ENCODE results near the gene STBD1. TPM values are rescaled to one million over a fixed set of nuclear protein-coding genes. Genes with fewer than 3 reads are reported as not detected.

The STBD1 gene
- polyA plus RNA-seq, 1 donor from 2014 or later, result not detected

DNA sequence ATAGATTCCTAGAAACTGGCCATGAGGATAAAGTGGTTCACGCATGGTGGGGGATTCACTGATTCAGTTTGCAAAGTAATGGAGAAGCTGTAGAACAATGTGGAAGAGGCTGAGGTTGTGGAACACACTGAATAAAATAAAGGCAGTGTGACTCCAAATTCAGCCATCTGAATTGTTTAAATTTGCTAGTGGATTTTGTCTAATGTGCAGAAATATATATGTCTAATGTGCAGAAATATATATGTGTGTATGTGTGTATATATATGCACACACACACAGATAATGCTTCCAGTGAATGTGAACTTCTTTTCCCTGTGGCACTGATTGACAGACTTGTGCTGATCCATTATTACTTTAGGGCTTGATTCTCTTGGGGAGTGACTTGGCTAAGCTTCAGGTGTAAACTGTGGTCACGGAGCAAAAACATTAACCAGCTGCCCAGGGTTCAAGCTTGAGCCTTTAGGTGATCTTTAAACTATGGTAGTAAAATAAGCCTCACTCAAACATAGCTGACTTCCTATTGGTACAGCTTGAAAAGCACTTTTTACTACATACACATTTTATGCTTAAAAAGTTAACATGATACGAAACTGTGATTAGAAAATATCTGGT lies 3.5 kb downstream of the STBD1 start:
- no peak overlapping the region for H2AFZ ChIP-seq (ENCODE audit: low read depth, low read length)
- no peaks in the 10 kb centered on the region for H3K9me3 ChIP-seq (ENCODE audit: low read length)
- H3K9ac ChIP-seq (ENCODE audit: low read length), result no peak overlapping the region
- no peak overlapping the region for H3K4me3 ChIP-seq (ENCODE audit: low read length)
- H3F3A ChIP-seq (ENCODE audit: insufficient read depth, low read length, poor library complexity, severe bottlenecking), result no peaks in the 10 kb centered on the region
- no peaks in the 10 kb centered on the region for H4K20me1 ChIP-seq (ENCODE audit: insufficient read depth)
- no peak overlapping the region for H3K4me2 ChIP-seq (ENCODE audit: low read length)
- no peaks in the 10 kb centered on the region for H3K36me3 ChIP-seq (ENCODE audit: insufficient read depth, low read length)
- H3K9me2 ChIP-seq (ENCODE audit: insufficient read depth, low read length), result no peaks in the 10 kb centered on the region
- no peak for TF ChIP-seq EZH2 (IDR thresholded peaks at IDR 0.05; ENCODE audit: borderline replicate concordance, insufficient read depth, low read length, poor library complexity, severe bottlenecking)
- no peak for TF ChIP-seq RAD21 (conservative IDR thresholded peaks at IDR 0.05)
- TF ChIP-seq POLR2AphosphoS5 (IDR thresholded peaks at IDR 0.05), result no peak
- TF ChIP-seq EP300 (conservative IDR thresholded peaks at IDR 0.05; ENCODE audit: poor library complexity, severe bottlenecking), result no peak
- TF ChIP-seq, protein P1, sequence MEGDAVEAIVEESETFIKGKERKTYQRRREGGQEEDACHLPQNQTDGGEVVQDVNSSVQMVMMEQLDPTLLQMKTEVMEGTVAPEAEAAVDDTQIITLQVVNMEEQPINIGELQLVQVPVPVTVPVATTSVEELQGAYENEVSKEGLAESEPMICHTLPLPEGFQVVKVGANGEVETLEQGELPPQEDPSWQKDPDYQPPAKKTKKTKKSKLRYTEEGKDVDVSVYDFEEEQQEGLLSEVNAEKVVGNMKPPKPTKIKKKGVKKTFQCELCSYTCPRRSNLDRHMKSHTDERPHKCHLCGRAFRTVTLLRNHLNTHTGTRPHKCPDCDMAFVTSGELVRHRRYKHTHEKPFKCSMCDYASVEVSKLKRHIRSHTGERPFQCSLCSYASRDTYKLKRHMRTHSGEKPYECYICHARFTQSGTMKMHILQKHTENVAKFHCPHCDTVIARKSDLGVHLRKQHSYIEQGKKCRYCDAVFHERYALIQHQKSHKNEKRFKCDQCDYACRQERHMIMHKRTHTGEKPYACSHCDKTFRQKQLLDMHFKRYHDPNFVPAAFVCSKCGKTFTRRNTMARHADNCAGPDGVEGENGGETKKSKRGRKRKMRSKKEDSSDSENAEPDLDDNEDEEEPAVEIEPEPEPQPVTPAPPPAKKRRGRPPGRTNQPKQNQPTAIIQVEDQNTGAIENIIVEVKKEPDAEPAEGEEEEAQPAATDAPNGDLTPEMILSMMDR (IDR thresholded peaks at IDR 0.05; ENCODE audit: poor library complexity, severe bottlenecking), result no peak
- no peak for TF ChIP-seq SMC3 (conservative IDR thresholded peaks at IDR 0.05; ENCODE audit: poor library complexity)
- TF ChIP-seq MXI1 (conservative IDR thresholded peaks at IDR 0.05; ENCODE audit: poor library complexity, severe bottlenecking), result no peak
- TF ChIP-seq TAF1 (IDR thresholded peaks at IDR 0.05; ENCODE audit: low read depth), result no peak
- TF ChIP-seq REST (IDR thresholded peaks at IDR 0.05; ENCODE audit: borderline replicate concordance), result no peak
- H3K27me3 ChIP-seq (ENCODE audit: insufficient read depth, low read depth, low read length), result peaks cover 27% of the 10 kb centered on the region
- no peak overlapping the region for H3K27ac ChIP-seq (ENCODE audit: low read length)
- no peaks in the 10 kb centered on the region for H3K79me2 ChIP-seq (replicated peaks; ENCODE audit: insufficient read depth, low read length)

DNA sequence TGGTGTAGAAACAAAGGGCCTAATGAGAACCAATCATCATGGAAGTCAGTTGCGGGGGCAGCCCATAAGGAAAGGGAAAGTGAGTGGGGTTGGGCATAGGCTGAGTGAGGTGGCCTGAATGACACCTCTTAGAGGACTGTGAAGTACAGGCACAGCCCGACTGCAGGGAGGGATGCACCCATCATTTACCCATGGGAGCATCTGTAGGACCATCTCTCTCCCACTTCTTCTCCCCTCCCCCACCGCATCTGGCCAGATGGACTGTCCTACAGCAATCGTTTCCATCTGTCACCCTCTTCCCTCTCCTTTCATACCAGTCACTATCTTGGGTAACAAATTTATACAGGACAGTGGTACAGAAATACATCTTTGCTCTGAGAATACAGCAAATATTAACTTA lies 4.2 kb downstream of the STBD1 start:
- H3K9me3 ChIP-seq (ENCODE audit: low read length), result peaks cover 3% of the 10 kb centered on the region
- H3K4me3 ChIP-seq (ENCODE audit: low read length), result no peak overlapping the region
- TF ChIP-seq EP300 (conservative IDR thresholded peaks at IDR 0.05; ENCODE audit: poor library complexity, severe bottlenecking), result no peak
- TF ChIP-seq REST (IDR thresholded peaks at IDR 0.05; ENCODE audit: borderline replicate concordance), result no peak
- TF ChIP-seq, protein P1 (IDR thresholded peaks at IDR 0.05; ENCODE audit: poor library complexity, severe bottlenecking), result no peak
- no peak for TF ChIP-seq MXI1 (conservative IDR thresholded peaks at IDR 0.05; ENCODE audit: poor library complexity, severe bottlenecking)
- TF ChIP-seq TAF1 (IDR thresholded peaks at IDR 0.05; ENCODE audit: low read depth), result no peak
- no peak for TF ChIP-seq EZH2 (IDR thresholded peaks at IDR 0.05; ENCODE audit: borderline replicate concordance, insufficient read depth, low read length, poor library complexity, severe bottlenecking)
- no peak for TF ChIP-seq SMC3 (conservative IDR thresholded peaks at IDR 0.05; ENCODE audit: poor library complexity)
- TF ChIP-seq RAD21 (conservative IDR thresholded peaks at IDR 0.05), result no peak
- no peak for TF ChIP-seq POLR2AphosphoS5 (IDR thresholded peaks at IDR 0.05)
- H3K27me3 ChIP-seq (ENCODE audit: insufficient read depth, low read depth, low read length), result peaks cover 21% of the 10 kb centered on the region
- no peaks in the 10 kb centered on the region for H3K36me3 ChIP-seq (ENCODE audit: insufficient read depth, low read length)
- no peaks in the 10 kb centered on the region for H3K9me2 ChIP-seq (ENCODE audit: insufficient read depth, low read length)
- H2AFZ ChIP-seq (ENCODE audit: low read depth, low read length), result no peak overlapping the region
- H3K79me2 ChIP-seq (replicated peaks; ENCODE audit: insufficient read depth, low read length), result no peaks in the 10 kb centered on the region
- H3F3A ChIP-seq (ENCODE audit: insufficient read depth, low read length, poor library complexity, severe bottlenecking), result no peaks in the 10 kb centered on the region
- H3K4me2 ChIP-seq (ENCODE audit: low read length), result no peak overlapping the region
- no peak overlapping the region for H3K9ac ChIP-seq (ENCODE audit: low read length)
- H3K27ac ChIP-seq (ENCODE audit: low read length), result no peak overlapping the region
- H4K20me1 ChIP-seq (ENCODE audit: insufficient read depth), result no peaks in the 10 kb centered on the region
